Upper lobe of left lung (tissue), 6 donors: ENCODE data around the gene THOC6. TPM values are rescaled to one million over a fixed set of nuclear protein-coding genes. Genes with fewer than 3 reads are reported as not detected.

Experiments
- ATAC-seq, 2 donors: fragments of 200-7000 bp; cut with Tn5 transposase; one replicate each; pipeline ENCODE4 v1.9.1; 2022; ENCODE audit warnings: mild to moderate bottlenecking in 2 of 2, moderate library complexity in 2 of 2; ENCODE audit not compliant: low FRiP score in 2 of 2
- DNase-seq, 2 donors: peaks; one replicate each; pipeline ENCODE4 v3.0.0-alpha.2; 2019 to 2020
- H3K27ac ChIP-seq, 4 donors: fragments of 200-600 bp; sonication (generic); one replicate each; pipeline ENCODE4 v1.5.1; 2016 to 2019
- H3K27me3 ChIP-seq, 4 donors: fragments of 200-600 bp; sonication (generic); one replicate each; pipeline ENCODE4 v1.5.1; 2017 to 2019
- H3K36me3 ChIP-seq, 4 donors: fragments of 200-600 bp; sonication (generic); one replicate each; pipeline ENCODE4 v1.5.1; 2016 to 2019
- H3K4me1 ChIP-seq, 4 donors: fragments of 200-600 bp; sonication (generic); one replicate each; pipeline ENCODE4 v1.5.1; 2018 to 2019
- H3K4me3 ChIP-seq, 4 donors: fragments of 200-600 bp; sonication (generic); one replicate each; pipeline ENCODE4 v1.5.1; 2017 to 2019; ENCODE audit warnings: mild to moderate bottlenecking in 2 of 4, moderate library complexity in 1 of 4
- H3K9me3 ChIP-seq, 4 donors: fragments of 200-600 bp; sonication (generic); one replicate each; pipeline ENCODE4 v1.5.1; 2018 to 2019
- CTCF ChIP-seq, 6 experiments: fragments of 450-650 bp in 4 of 6; fragments of 200-600 bp in 2 of 6; sonication (generic) in 2 of 6; IDR thresholded peaks; one replicate each; pipeline ENCODE4 v1.5.1; 2016 to 2019; ENCODE audit warnings: antibody characterized with exemption in 6 of 6
- EP300 ChIP-seq, 4 donors: sonication (generic); formaldehyde crosslinking; IDR thresholded peaks; one replicate each; pipeline ENCODE4 v1.5.1; 2017; ENCODE audit warnings: antibody characterized with exemption in 4 of 4, control low read depth in 2 of 4
- POLR2A ChIP-seq, 4 donors: fragments of 450-650 bp; IDR thresholded peaks; one replicate each; pipeline ENCODE4 v1.5.1; 2016 to 2017; ENCODE audit warnings: antibody characterized with exemption in 4 of 4, mild to moderate bottlenecking in 2 of 4
- POLR2AphosphoS5 ChIP-seq, 2 donors: sonication (generic); formaldehyde crosslinking; IDR thresholded peaks; one replicate each; pipeline ENCODE4 v1.5.1; 2017; ENCODE audit warnings: antibody characterized with exemption in 2 of 2
- WGBS, 2 donors: methylation state at CpG; one replicate each; pipeline ENCODE4 v1.1.5; 2017 to 2018; 5-methylcytosine and 5-hydroxymethylcytosine counted together
- total RNA-seq, 6 donors: library from RNA; depleted of rRNA in 4 of 6; stranded (reverse); fragments of >200 nt in 4 of 6; gene quantifications; one replicate each; pipeline versions ENCODE4 v1.1.0 to v1.2.1, GENCODE V29; 2016 to 2021
- donor health status: DM: no; HTN: no; CAD: no; lungs with moderate emphysema.
- donor health status: DM: no; HTN: yes; CAD: no; lungs with severe emphysema.

THOC6 gene
- total RNA-seq, 6 donors from 2014 or later, result 18.5 to 40.8 (median 33.1) TPM

- Histone ChIP-seq H3K4me1 (peaks cover 45 to 72% (median 53%) of the 10 kb centered on the region in 4 donors), H3K27ac (peak overlapping the region; percentile 94 to 97 (median 97)), H3K4me3 (peak overlapping the region; percentile 62 to 80 (median 72)), H3K27me3 (peaks cover 0 to 10% (median 3%) of the 10 kb centered on the region in 4 donors), H3K9me3 (no peaks in the 10 kb centered on the region), H3K36me3 (peaks cover 1 to 7% (median 2%) of the 10 kb centered on the region in 4 donors)
- TF ChIP-seq EP300 (IDR thresholded peaks at IDR 0.05) (peak in 2 of 4 donors; percentile 61 to 93), CTCF (IDR thresholded peaks at IDR 0.05) (peak in 1 of 6 experiments; percentile 15), POLR2A (IDR thresholded peaks at IDR 0.05) (peak in 1 of 4 donors; percentile 80), POLR2AphosphoS5 (IDR thresholded peaks at IDR 0.05) (peak; percentile 68 to 92)
- DNase-seq (peak; percentile 91 to 95), ATAC-seq (peak; percentile 56 to 82)
- WGBS, 2 donors, result 4% methylated on average over 24 of the region's 57 CpGs; no CpG with 5 or more reads in 1 of the 2 donors
Measured at GRCh38 chr16:3020604-3021448, 3.0 kb upstream of the THOC6 start.

GRCh38 chr16:3021449-3022207, 2.2 kb upstream of the THOC6 start:
- peaks cover 45 to 72% (median 53%) of the 10 kb centered on the region in 4 donors for H3K4me1 ChIP-seq
- peak overlapping the region; percentile 62 to 80 (median 72) for H3K4me3 ChIP-seq
- H3K36me3 ChIP-seq, result peaks cover 3 to 15% (median 10%) of the 10 kb centered on the region in 4 donors
- ATAC-seq (peak; percentile 74 to 77), DNase-seq (peak in 1 of 2 donors; percentile 93)
- H3K27me3 ChIP-seq, result peaks cover 0 to 10% (median 3%) of the 10 kb centered on the region in 4 donors
- whole genome bisulfite sequencing, 2 donors, result 13 to 31% methylated on average over 8 to 25 of the region's 25 CpGs
- TF ChIP-seq EP300 (IDR thresholded peaks at IDR 0.05) (no peak), POLR2A (IDR thresholded peaks at IDR 0.05) (peak in 1 of 4 donors; percentile 3), CTCF (IDR thresholded peaks at IDR 0.05) (peak in 4 of 6 experiments; percentile 16 to 54 (median 32))
- no peaks in the 10 kb centered on the region for H3K9me3 ChIP-seq
- peak overlapping the region; percentile 94 to 97 (median 97) for H3K27ac ChIP-seq

GRCh38 chr16:3022208-3022683, 1.6 kb upstream of the THOC6 start:
- peaks cover 3 to 21% (median 16%) of the 10 kb centered on the region in 4 donors for H3K36me3 ChIP-seq
- no peaks in the 10 kb centered on the region for H3K9me3 ChIP-seq
- H3K27ac ChIP-seq, result peak overlapping the region; percentile 94 to 97 (median 97)
- ATAC-seq, result peak; percentile 72 to 78
- H3K4me3 ChIP-seq, result peak overlapping the region in 3 of 4 donors; percentile 62 to 76 (median 69)
- 23 to 24% methylated on average over 6 to 8 of the region's 8 CpGs for WGBS, 2 donors
- DNase-seq, result peak; percentile 94 to 95
- H3K27me3 ChIP-seq, result peaks cover 0 to 9% (median 3%) of the 10 kb centered on the region in 4 donors
- TF ChIP-seq CTCF (IDR thresholded peaks at IDR 0.05) (no peak), POLR2A (IDR thresholded peaks at IDR 0.05) (peak in 1 of 4 donors; percentile 11), POLR2AphosphoS5 (IDR thresholded peaks at IDR 0.05) (peak; percentile 60 to 81), EP300 (IDR thresholded peaks at IDR 0.05) (peak in 1 of 4 donors; percentile 67)
- peaks cover 45 to 72% (median 53%) of the 10 kb centered on the region in 4 donors for H3K4me1 ChIP-seq

- Histone ChIP-seq H3K4me1 (peaks cover 45 to 73% (median 53%) of the 10 kb centered on the region in 4 donors), H3K27ac (peak overlapping the region; percentile 94 to 97 (median 97)), H3K9me3 (no peaks in the 10 kb centered on the region), H3K27me3 (peaks cover 0 to 4% (median 1%) of the 10 kb centered on the region in 4 donors), H3K4me3 (peak overlapping the region; percentile 57 to 91 (median 69)), H3K36me3 (peaks cover 3 to 23% (median 20%) of the 10 kb centered on the region in 4 donors)
- WGBS, 2 donors, result 57 to 71% methylated on average over 5 to 8 of the region's 8 CpGs
- no peak for DNase-seq
- TF ChIP-seq POLR2AphosphoS5 (IDR thresholded peaks at IDR 0.05), result no peak
- TF ChIP-seq EP300 (IDR thresholded peaks at IDR 0.05), result no peak
- no peak for TF ChIP-seq POLR2A (IDR thresholded peaks at IDR 0.05)
- no peak for TF ChIP-seq CTCF (IDR thresholded peaks at IDR 0.05)
- no peak for ATAC-seq
Measured at GRCh38 chr16:3022684-3023414, 986 bp upstream of the THOC6 start.
